Bronchial epithelial cell (primary cell): ENCODE data around the gene DFFA. TPM values are rescaled to one million over a fixed set of nuclear protein-coding genes. Genes with fewer than 3 reads are reported as not detected.

Source experiments
- DNase-seq: peaks from one replicate; pipeline ENCODE4 v3.0.0-alpha.2; 2010; ENCODE audit warnings: low read depth
- FAIRE-seq: peaks from 2 replicates; lab custom pipeline; 2011; peaks lifted over from hg19 to GRCh38; lab: Jason Lieb, UNC
- H3K27me3 ChIP-seq: 2 replicates; pipeline ENCODE4 v1.5.1; 2011; ENCODE audit warnings: low read length; ENCODE audit not compliant: control insufficient read depth, insufficient read depth
- H3K36me3 ChIP-seq: 2 replicates; pipeline ENCODE4 v1.5.1; 2011; ENCODE audit warnings: low read length; ENCODE audit not compliant: control insufficient read depth, insufficient read depth
- H3K4me3 ChIP-seq: 2 replicates; pipeline ENCODE4 v1.5.1; 2011; ENCODE audit warnings: mild to moderate bottlenecking, low read depth, low read length, control low read depth
- total RNA-seq: library from RNA; depleted of rRNA; stranded (reverse); fragments of >200 nt; gene quantifications from 2 replicates; pipeline ENCODE4 v1.2.1, GENCODE V29; 2014
- TF ChIP-seq, protein P1 (sequence below): IDR thresholded peaks from 2 replicates; pipeline ENCODE4 v1.5.1; 2011; ENCODE audit warnings: mild to moderate bottlenecking, moderate library complexity, low read length, control low read depth, inconsistent platforms; ENCODE audit not compliant: insufficient read depth, severe bottlenecking

Gene DFFA
- total RNA-seq, 1 donor from 2014 or later: 55.5 TPM

DNA sequence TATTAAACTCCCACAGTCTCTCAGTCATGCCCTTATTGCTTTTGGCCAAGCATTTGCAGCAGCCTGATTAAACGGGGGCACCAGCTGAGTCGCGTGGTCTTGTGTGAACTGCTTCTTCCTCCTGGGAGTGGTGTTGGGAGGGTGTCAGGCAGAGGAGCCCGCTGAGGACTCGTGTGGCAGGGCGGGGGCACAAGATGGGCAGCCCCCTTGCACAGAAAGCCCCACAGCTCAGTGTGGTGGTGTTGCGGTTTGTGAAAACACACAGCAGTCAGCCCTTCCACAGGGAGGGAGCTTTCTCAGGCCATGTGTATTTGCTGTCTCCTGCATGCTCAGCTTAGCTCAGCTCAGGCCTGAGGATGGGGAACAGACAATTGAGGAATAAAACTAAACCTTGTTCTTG, 24.8 kb upstream of the DFFA start:
- no peak overlapping the region for H3K4me3 ChIP-seq
- TF ChIP-seq, protein P1, sequence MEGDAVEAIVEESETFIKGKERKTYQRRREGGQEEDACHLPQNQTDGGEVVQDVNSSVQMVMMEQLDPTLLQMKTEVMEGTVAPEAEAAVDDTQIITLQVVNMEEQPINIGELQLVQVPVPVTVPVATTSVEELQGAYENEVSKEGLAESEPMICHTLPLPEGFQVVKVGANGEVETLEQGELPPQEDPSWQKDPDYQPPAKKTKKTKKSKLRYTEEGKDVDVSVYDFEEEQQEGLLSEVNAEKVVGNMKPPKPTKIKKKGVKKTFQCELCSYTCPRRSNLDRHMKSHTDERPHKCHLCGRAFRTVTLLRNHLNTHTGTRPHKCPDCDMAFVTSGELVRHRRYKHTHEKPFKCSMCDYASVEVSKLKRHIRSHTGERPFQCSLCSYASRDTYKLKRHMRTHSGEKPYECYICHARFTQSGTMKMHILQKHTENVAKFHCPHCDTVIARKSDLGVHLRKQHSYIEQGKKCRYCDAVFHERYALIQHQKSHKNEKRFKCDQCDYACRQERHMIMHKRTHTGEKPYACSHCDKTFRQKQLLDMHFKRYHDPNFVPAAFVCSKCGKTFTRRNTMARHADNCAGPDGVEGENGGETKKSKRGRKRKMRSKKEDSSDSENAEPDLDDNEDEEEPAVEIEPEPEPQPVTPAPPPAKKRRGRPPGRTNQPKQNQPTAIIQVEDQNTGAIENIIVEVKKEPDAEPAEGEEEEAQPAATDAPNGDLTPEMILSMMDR: no peak
- no peak for FAIRE-seq
- DNase-seq: no peak
- H3K36me3 ChIP-seq: peaks cover 2% of the 10 kb centered on the region
- H3K27me3 ChIP-seq: no peaks in the 10 kb centered on the region

DNA sequence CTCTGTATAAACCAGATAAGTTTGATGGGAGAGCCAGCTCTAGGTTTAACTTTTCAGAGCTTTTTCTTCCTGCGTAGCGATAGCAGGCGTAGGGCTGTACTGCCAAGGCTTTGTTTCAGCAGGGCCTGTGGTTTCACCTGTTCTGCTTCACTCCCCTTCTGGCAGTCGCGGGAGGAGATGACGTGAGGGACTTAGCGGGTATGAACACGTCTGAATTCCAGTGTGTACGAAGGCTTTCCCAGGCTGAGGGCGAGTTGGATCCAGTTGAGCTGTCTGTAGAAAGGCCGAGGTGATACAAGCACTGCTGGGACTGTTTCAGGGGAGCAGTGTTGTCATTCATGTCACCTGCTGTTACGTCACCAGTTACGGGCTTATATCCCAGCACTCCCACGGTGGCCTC, 23.6 kb upstream of the DFFA start:
- no peak overlapping the region for H3K4me3 ChIP-seq
- peaks cover 2% of the 10 kb centered on the region for H3K36me3 ChIP-seq
- TF ChIP-seq, protein P1: no peak
- DNase-seq: peak; percentile 99
- no peaks in the 10 kb centered on the region for H3K27me3 ChIP-seq
- FAIRE-seq: peak; percentile 98

DNA sequence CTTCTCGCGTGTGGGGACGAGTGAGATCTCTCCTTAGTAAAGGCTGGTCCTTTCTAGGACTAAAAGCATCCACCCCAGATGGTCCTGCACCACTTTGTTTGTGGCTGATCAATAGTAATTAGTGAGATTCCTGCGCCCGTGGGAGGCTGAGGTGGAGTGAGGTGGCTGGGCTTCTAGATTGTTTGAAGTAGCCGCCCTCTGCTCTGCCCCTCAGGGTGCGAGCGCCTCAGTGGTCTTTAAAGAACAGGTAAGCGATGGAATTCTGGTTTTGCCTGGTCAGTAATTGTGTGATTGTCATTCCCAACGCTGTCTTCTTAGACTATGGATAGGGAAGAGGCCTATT, 23.1 kb upstream of the DFFA start:
- TF ChIP-seq, protein P1: no peak
- H3K4me3 ChIP-seq: peak overlapping the region; percentile 9
- FAIRE-seq (no peak), DNase-seq (no peak)
- H3K27me3 ChIP-seq: no peaks in the 10 kb centered on the region
- H3K36me3 ChIP-seq: peaks cover 2% of the 10 kb centered on the region

DNA sequence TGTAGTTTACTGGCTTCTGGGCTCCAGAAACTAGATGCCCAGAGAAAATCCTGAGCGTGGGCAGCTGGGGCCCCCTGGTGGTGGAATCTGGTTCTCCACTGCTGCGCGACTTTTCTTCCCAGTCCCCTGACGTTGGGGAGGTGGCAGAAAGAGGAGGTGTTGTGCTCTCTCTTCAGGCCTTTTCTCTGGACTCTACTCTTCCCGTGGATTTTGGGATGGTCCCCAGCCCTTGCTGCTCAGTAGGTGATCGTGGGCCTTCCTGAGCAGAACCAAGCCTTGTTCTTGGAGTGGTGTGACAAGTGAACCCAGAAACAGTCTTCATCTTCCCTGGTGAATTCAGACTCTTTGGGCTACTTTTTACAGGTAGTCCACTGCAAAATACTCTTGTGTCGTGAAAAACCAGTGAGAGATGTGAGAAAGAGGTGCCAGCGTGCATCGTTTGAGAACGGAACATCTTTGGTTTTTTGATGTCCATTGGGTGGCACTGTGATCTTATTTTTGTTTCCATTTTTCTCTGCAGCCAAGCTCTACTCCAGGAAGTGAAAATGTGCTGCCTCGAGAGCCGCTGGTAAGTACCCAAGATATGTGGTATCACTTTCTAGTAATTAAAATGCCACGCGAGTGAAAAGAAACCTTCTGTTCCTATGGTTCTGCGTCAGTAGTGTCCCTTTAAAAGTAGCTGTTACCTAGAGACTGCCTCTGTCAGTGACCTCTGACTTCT, 22.6 kb upstream of the DFFA start:
- H3K27me3 ChIP-seq: no peaks in the 10 kb centered on the region
- H3K4me3 ChIP-seq: peak overlapping the region; percentile 11
- peak; percentile 66 for DNase-seq
- FAIRE-seq: no peak
- TF ChIP-seq, protein P1: peak; percentile 92
- H3K36me3 ChIP-seq: peaks cover 2% of the 10 kb centered on the region

DNA sequence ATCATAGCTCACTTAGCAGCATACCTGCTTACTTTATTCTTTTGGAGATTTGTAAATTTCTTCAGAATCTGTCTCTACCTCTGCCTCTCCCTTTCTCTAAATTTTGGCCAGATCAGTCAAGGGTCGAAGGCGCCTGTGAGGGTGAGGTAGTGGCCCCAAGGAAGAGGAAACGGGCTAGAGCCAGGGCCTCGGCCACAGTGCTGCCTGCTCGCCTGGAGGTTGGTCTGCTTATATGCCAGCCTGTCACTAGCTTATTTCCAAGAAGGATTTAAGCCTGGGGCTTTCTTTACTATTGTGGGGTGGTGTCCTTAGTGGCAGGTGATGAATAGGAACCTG, 22.1 kb upstream of the DFFA start:
- no peak for FAIRE-seq

More for the DNA sequence above, 22.1 kb upstream of the DFFA start:
- Histone ChIP-seq H3K27me3 (no peaks in the 10 kb centered on the region), H3K4me3 (no peak overlapping the region), H3K36me3 (peaks cover 3% of the 10 kb centered on the region)
- TF ChIP-seq, protein P1: no peak
- DNase-seq: no peak
